PC-9 (cell line): ENCODE measurements around the gene HOXA1. TPM values are rescaled to one million over a fixed set of nuclear protein-coding genes. Genes with fewer than 3 reads are reported as not detected.
A peak's percentile ranks its signal among the peaks of the same experiment; 100 is the strongest.

ENCODE experiments used
- BruUV-seq: library from RNA; stranded (reverse); fragments of 400-500 nt; replicated peaks from 2 replicates; lab custom pipeline; 2021; lab: Mats Ljungman, UMichigan
- CTCF ChIA-PET: fragments of 300-600 bp; sonication (Branson Sonifier 250); formaldehyde crosslinking; loops from one replicate; lab custom pipeline; 2022; ENCODE audit warnings: antibody characterized with exemption; lab: Charles Lee
- POLR2A ChIA-PET: fragments of 300-600 bp; sonication (Branson Sonifier 250); formaldehyde crosslinking; loops from one replicate; lab custom pipeline; 2022; ENCODE audit warnings: antibody characterized with exemption; ENCODE audit not compliant: unreplicated experiment; lab: Charles Lee
- DNase-seq, 2 experiments: peaks; one replicate each; pipeline versions ENCODE4 v3.0.0 to v3.0.0-alpha.2; 2015 to 2022; ENCODE audit warnings: mixed read lengths in 1 of 2
- H2AFZ ChIP-seq: fragments of 200-600 bp; sonication (generic); 2 replicates; pipeline ENCODE4 v1.8.1; 2017; ENCODE audit warnings: antibody characterized with exemption
- H3F3A ChIP-seq: fragments of 200-600 bp; sonication (generic); 2 replicates; pipeline ENCODE4 v1.8.1; 2017; ENCODE audit warnings: antibody characterized with exemption, mild to moderate bottlenecking, low read depth; ENCODE audit not compliant: insufficient read depth
- H3K27ac ChIP-seq: fragments of 200-600 bp; sonication (generic); 2 replicates; pipeline ENCODE4 v1.6.1; 2016; ENCODE audit warnings: mixed run types
- H3K27me3 ChIP-seq: fragments of 200-600 bp; sonication (generic); 2 replicates; pipeline ENCODE4 v1.6.1; 2016; ENCODE audit warnings: low read depth, mixed run types; ENCODE audit not compliant: insufficient read depth
- H3K36me3 ChIP-seq: fragments of 200-600 bp; sonication (generic); 2 replicates; pipeline ENCODE4 v1.6.1; 2016; ENCODE audit warnings: low read depth, mixed run types
- H3K4me1 ChIP-seq: fragments of 200-600 bp; sonication (generic); replicated peaks from 2 replicates; pipeline ENCODE4 v1.6.1; 2016; ENCODE audit warnings: mixed run types; ENCODE audit not compliant: insufficient read depth
- H3K4me2 ChIP-seq: fragments of 200-600 bp; sonication (generic); 2 replicates; pipeline ENCODE4 v1.6.1; 2017; ENCODE audit warnings: mixed run types
- H3K4me3 ChIP-seq: fragments of 200-600 bp; sonication (generic); 2 replicates; pipeline ENCODE4 v1.6.1; 2016; ENCODE audit warnings: mixed run types
- H3K79me2 ChIP-seq: fragments of 200-600 bp; sonication (generic); 2 replicates; pipeline ENCODE4 v1.6.1; 2017; ENCODE audit warnings: low read depth, mixed run types
- H3K9me2 ChIP-seq: fragments of 200-600 bp; sonication (generic); 2 replicates; pipeline ENCODE4 v1.8.1; 2017; ENCODE audit warnings: mild to moderate bottlenecking; ENCODE audit not compliant: insufficient read depth
- H3K9me3 ChIP-seq: fragments of 200-600 bp; sonication (generic); 2 replicates; pipeline ENCODE4 v1.8.1; 2016; ENCODE audit warnings: low read depth; ENCODE audit not compliant: insufficient read depth
- H4K20me1 ChIP-seq: fragments of 200-600 bp; sonication (generic); 2 replicates; pipeline ENCODE4 v1.8.1; 2017; ENCODE audit not compliant: insufficient read depth
- CTCF ChIP-seq: fragments of 200-600 bp; sonication (generic); conservative IDR thresholded peaks from 2 replicates; pipeline ENCODE4 v1.6.1; 2017; ENCODE audit warnings: mixed run types, antibody characterized with exemption, mild to moderate bottlenecking, moderate library complexity
- EZH2 ChIP-seq: fragments of 200-600 bp; sonication (generic); IDR thresholded peaks from 2 replicates; pipeline ENCODE4 v1.8.0; 2017; ENCODE audit warnings: antibody characterized with exemption, low read depth
- intact Hi-C: fragments of 100-400 bp; cut with micrococcal nuclease; formaldehyde crosslinking; loops from one replicate; pipeline ENCODE4 v1.10.0; 2022; ENCODE audit not compliant: unreplicated experiment
- total RNA-seq: library from RNA; stranded (reverse); gene quantifications from 2 replicates; pipeline ENCODE4 v1.2.3, GENCODE V29; 2021

Gene HOXA1
- total RNA-seq, 1 experiment from 2014 or later = 2.2 TPM

- CTCF ChIA-PET = interaction anchor here (0.7 kb wide), 2 partner anchors 449 to 565 kb away, joined by 3 to 4 read pairs; no protein-coding TSS in a partner anchor
These were observed 18.4 kb upstream of the HOXA1 start for GRCh38 chr7:27113991-27114769.

GRCh38 chr7:27112955-27113949 lies 17.5 kb upstream of the HOXA1 start:
- TSS peak; percentile 51 for BruUV-seq
- Histone ChIP-seq H4K20me1 (no peaks in the 10 kb centered on the region), H3K36me3 (peaks cover 47% of the 10 kb centered on the region), H3K9me3 (no peaks in the 10 kb centered on the region), H2AFZ (peak overlapping the region; percentile 55; the same call in 1 of the 2 replicates), H3K9me2 (no peaks in the 10 kb centered on the region), H3K4me3 (peak overlapping the region; percentile 80), H3K4me2 (peak overlapping the region; percentile 87), H3K27ac (peak overlapping the region; percentile 92), H3F3A (peaks cover 54% of the 10 kb centered on the region), H3K4me1 (peaks cover 47% of the 10 kb centered on the region), H3K27me3 (no peaks in the 10 kb centered on the region), H3K79me2 (peaks cover 94% of the 10 kb centered on the region)
- CTCF ChIA-PET = interaction anchor here (0.7 kb wide), 1 partner anchor 564 kb away, joined by 3 read pairs; no protein-coding TSS in a partner anchor
- DNase-seq = peak; percentile 76 to 90
- intact Hi-C loops = loop anchor here (2.0 to 10.0 kb wide), 3 partner anchors 40 to 632 kb away; partner anchors contain the start of gene TAX1BP1
- POLR2A ChIA-PET = interaction anchor here (0.5 to 0.8 kb wide), 7 partner anchors 15 to 288 kb away, joined by 3 to 12 read pairs (median 3); no protein-coding TSS in a partner anchor
- TF ChIP-seq EZH2 = no peak
- no peak for TF ChIP-seq CTCF

More at GRCh38 chr7:27113991-27114769, 18.4 kb upstream of the HOXA1 start:
- Histone ChIP-seq H3K36me3 (peaks cover 45% of the 10 kb centered on the region), H3K4me3 (peak overlapping the region; percentile 90), H3K27me3 (no peaks in the 10 kb centered on the region), H3K4me1 (peaks cover 48% of the 10 kb centered on the region), H4K20me1 (no peaks in the 10 kb centered on the region), H3K4me2 (peak overlapping the region; percentile 98), H3K9me3 (no peaks in the 10 kb centered on the region), H2AFZ (peak overlapping the region; percentile 60), H3K27ac (peak overlapping the region; percentile 95), H3K9me2 (no peaks in the 10 kb centered on the region), H3F3A (peaks cover 63% of the 10 kb centered on the region), H3K79me2 (peaks cover 92% of the 10 kb centered on the region)
- intact Hi-C loops = loop anchor here (1.0 to 10.0 kb wide), 4 partner anchors 41 to 631 kb away; partner anchors contain the start of gene TAX1BP1
- POLR2A ChIA-PET = interaction anchor here (0.5 to 1.2 kb wide), 9 partner anchors 27 to 289 kb away, joined by 3 to 12 read pairs (median 3); no protein-coding TSS in a partner anchor
- DNase-seq = peak; percentile 71 to 73
- TSS peak; percentile 49 for BruUV-seq
- TF ChIP-seq EZH2 (no peak), CTCF (no peak; the same call in 1 of the 2 replicates)
